Gastrocnemius medialis (tissue), 4 donors: ENCODE results near the gene KLF2. TPM values are rescaled to one million over a fixed set of nuclear protein-coding genes. Genes with fewer than 3 reads are reported as not detected.

Experiments
- ATAC-seq, 2 donors: fragments of 150-250 bp; one replicate each; pipeline ENCODE4 v1.9.1; 2016
- DNase-seq, 2 donors: peaks; one replicate each; pipeline ENCODE4 v3.0.0-alpha.2; 2019
- H3K27ac ChIP-seq, 4 donors: fragments of 200-600 bp; sonication (generic); 1 replicate in 1 of 4; 2 replicates in 3 of 4; pipeline ENCODE4 v1.5.1; 2016 to 2018; ENCODE audit warnings: mild to moderate bottlenecking in 2 of 4, moderate library complexity in 1 of 4
- H3K27me3 ChIP-seq, 3 donors: fragments of 200-600 bp; sonication (generic) in 2 of 3; 1 replicate in 1 of 3; 2 replicates in 2 of 3; pipeline versions ENCODE4 v1.5.1 to v1.6.0; 2016 to 2019; ENCODE audit warnings: mild to moderate bottlenecking in 1 of 3, moderate library complexity in 1 of 3
- H3K36me3 ChIP-seq, 2 donors: fragments of 200-600 bp; sonication (generic) in 1 of 2; one replicate each; pipeline ENCODE4 v1.5.1; 2017 to 2018
- H3K4me1 ChIP-seq, 2 donors: fragments of 200-600 bp; sonication (generic) in 1 of 2; one replicate each; pipeline ENCODE4 v1.5.1; 2016 to 2017; ENCODE audit warnings: mild to moderate bottlenecking in 2 of 2
- H3K4me3 ChIP-seq, 4 donors: fragments of 200-600 bp; sonication (generic) in 3 of 4; 1 replicate in 1 of 4; 2 replicates in 3 of 4; pipeline ENCODE4 v1.5.1; 2016 to 2019; ENCODE audit warnings: mild to moderate bottlenecking in 2 of 4
- H3K9me3 ChIP-seq, 3 donors: fragments of 200-600 bp; sonication (generic) in 2 of 3; 1 replicate in 1 of 3; 2 replicates in 2 of 3; pipeline ENCODE4 v1.5.1; 2016 to 2019
- POLR2A ChIP-seq, 2 donors: fragments of 450-650 bp; IDR thresholded peaks; one replicate each; pipeline ENCODE4 v1.6.1; 2017; ENCODE audit warnings: antibody characterized with exemption in 2 of 2, mild to moderate bottlenecking in 2 of 2, moderate library complexity in 2 of 2
- in situ Hi-C, 4 donors: fragments of 200-750 bp; cut with MboI; loops; one replicate each; pipeline versions ENCODE4 v1.15.0 to v1.8.0; 2017; ENCODE audit warnings: low sequenced_read_pairs in 4 of 4
- intact Hi-C: fragments of 100-400 bp; cut with DNase I; formaldehyde crosslinking; loops from one replicate; pipeline ENCODE4 v1.15.1; 2023; ENCODE audit warnings: low total_unique reads
- total RNA-seq, 4 donors: library from RNA; depleted of rRNA; stranded (reverse); fragments of >200 nt; gene quantifications; one replicate each; pipeline versions ENCODE4 v1.1.0 to v1.2.3, GENCODE V29; 2016
- TF ChIP-seq, protein P1 (sequence below), 5 experiments: fragments of 450-650 bp in 3 of 5; fragments of 200-600 bp in 2 of 5; sonication (generic) in 2 of 5; IDR thresholded peaks in 4 of 5; conservative IDR thresholded peaks in 1 of 5; 1 replicate in 4 of 5; 2 replicates in 1 of 5; pipeline ENCODE4 v1.5.1; 2016 to 2019; ENCODE audit warnings: antibody characterized with exemption in 5 of 5, mild to moderate bottlenecking in 3 of 5, moderate library complexity in 3 of 5

Gene KLF2
- total RNA-seq, 4 donors from 2014 or later = 6.8 to 45.6 (median 32.0) TPM

DNA sequence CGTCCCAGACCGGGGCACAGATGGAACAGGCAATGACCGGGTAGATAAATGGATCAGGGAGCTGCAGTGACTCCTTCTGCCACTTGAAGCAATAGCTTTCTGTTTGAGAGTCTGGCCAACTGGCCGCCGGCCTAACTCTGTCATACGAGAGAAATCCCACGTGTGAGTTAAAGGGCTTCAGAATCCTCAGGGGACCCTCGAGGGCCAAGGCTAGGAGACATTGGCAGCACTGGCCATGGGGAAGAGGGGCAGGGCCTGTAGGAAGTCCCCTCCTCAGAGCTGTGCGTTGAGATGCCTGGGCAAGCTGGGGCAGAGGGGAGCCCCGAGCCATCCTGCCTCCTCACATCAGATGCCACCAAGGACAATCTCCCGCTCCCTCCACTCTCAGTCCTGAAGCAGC lies 51.6 kb downstream of the KLF2 start:
- DNase-seq (no peak), ATAC-seq (no peak)
- peaks cover 0 to 34% of the 10 kb centered on the region in 2 donors for H3K36me3 ChIP-seq
- peaks cover 16 to 27% of the 10 kb centered on the region in 2 donors for H3K4me1 ChIP-seq
- in situ Hi-C loops = no loop called here
- H3K9me3 ChIP-seq = no peaks in the 10 kb centered on the region
- no peak overlapping the region for H3K4me3 ChIP-seq
- intact Hi-C loops = no loop called here
- peak overlapping the region; percentile 8 to 77 (median 66) for H3K27ac ChIP-seq
- no peaks in the 10 kb centered on the region for H3K27me3 ChIP-seq
- no peak for TF ChIP-seq POLR2A (IDR thresholded peaks at IDR 0.05)
- TF ChIP-seq, protein P1, sequence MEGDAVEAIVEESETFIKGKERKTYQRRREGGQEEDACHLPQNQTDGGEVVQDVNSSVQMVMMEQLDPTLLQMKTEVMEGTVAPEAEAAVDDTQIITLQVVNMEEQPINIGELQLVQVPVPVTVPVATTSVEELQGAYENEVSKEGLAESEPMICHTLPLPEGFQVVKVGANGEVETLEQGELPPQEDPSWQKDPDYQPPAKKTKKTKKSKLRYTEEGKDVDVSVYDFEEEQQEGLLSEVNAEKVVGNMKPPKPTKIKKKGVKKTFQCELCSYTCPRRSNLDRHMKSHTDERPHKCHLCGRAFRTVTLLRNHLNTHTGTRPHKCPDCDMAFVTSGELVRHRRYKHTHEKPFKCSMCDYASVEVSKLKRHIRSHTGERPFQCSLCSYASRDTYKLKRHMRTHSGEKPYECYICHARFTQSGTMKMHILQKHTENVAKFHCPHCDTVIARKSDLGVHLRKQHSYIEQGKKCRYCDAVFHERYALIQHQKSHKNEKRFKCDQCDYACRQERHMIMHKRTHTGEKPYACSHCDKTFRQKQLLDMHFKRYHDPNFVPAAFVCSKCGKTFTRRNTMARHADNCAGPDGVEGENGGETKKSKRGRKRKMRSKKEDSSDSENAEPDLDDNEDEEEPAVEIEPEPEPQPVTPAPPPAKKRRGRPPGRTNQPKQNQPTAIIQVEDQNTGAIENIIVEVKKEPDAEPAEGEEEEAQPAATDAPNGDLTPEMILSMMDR (IDR thresholded peaks at IDR 0.05 in 4 of 5, conservative IDR thresholded peaks at IDR 0.05 in 1 of 5) = no peak

DNA sequence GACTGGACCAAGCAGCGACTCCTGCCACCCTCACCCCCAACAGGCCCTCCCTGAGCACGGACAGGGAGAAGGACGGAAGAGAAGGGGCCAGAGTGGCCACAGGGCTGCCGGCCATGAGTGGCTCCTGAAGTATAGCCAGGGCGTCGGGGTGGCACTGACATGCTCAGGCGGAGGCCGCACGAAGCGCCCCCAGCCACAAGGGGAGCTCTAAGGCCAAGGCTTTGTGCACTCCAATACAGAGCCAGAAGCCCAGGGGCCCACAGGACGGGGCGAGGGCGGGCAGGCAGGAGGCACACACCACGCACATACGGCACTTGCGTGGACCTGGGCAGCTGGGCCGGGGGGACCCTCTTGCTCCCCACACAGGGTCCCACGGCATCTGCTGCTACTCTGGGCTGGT lies 52.0 kb downstream of the KLF2 start:
- DNase-seq = no peak

DNA sequence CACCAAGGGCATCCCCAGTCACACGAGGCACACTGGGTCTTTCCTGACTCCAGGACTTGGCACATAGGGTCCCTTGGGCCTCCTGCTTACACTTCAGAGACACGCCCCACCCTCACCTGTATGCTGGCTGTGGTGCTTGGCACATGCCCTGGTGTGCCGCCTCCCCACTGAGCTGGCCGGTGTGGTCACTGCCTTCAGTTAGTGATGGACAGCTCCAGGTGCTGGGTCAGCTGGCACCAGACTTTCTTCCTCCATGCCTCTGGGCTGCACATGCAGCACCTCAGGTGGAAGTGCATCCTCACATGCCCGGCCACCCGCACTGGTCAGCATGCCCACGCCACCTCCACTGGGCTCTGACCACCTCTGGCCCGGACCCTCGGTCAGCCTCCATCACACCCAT lies 52.9 kb downstream of the KLF2 start:
- ATAC-seq (peak; percentile 45 to 46), DNase-seq (peak; percentile 78 to 84)
- intact Hi-C loops (no loop called here), in situ Hi-C loops (no loop called here)
- peak overlapping the region; percentile 30 to 77 (median 66) for H3K27ac ChIP-seq
- no peaks in the 10 kb centered on the region for H3K27me3 ChIP-seq
- peaks cover 21 to 29% of the 10 kb centered on the region in 2 donors for H3K4me1 ChIP-seq
- TF ChIP-seq, protein P1 (IDR thresholded peaks at IDR 0.05 in 4 of 5, conservative IDR thresholded peaks at IDR 0.05 in 1 of 5) = no peak
- TF ChIP-seq POLR2A (IDR thresholded peaks at IDR 0.05) = no peak
- H3K9me3 ChIP-seq = no peaks in the 10 kb centered on the region
- H3K4me3 ChIP-seq = no peak overlapping the region
- peaks cover 0 to 34% of the 10 kb centered on the region in 2 donors for H3K36me3 ChIP-seq

More for the DNA sequence above, 52.0 kb downstream of the KLF2 start:
- ATAC-seq = no peak
- peaks cover 20 to 31% of the 10 kb centered on the region in 2 donors for H3K4me1 ChIP-seq
- H3K4me3 ChIP-seq = no peak overlapping the region
- intact Hi-C loops (no loop called here), in situ Hi-C loops (no loop called here)
- H3K9me3 ChIP-seq = no peaks in the 10 kb centered on the region
- peaks cover 0 to 34% of the 10 kb centered on the region in 2 donors for H3K36me3 ChIP-seq
- no peak for TF ChIP-seq POLR2A (IDR thresholded peaks at IDR 0.05)
- TF ChIP-seq, protein P1 (IDR thresholded peaks at IDR 0.05 in 4 of 5, conservative IDR thresholded peaks at IDR 0.05 in 1 of 5) = peak in 2 of 5 experiments; percentile 20 to 29
- peak overlapping the region; percentile 8 to 77 (median 66) for H3K27ac ChIP-seq
- no peaks in the 10 kb centered on the region for H3K27me3 ChIP-seq

Other genes with a start within 250 kb of the KLF2 start
- gene TPM4, start 248.3 kb upstream of the KLF2 start, total RNA-seq = 10 to 100 TPM; 21.8 to 62.8 (median 44.1) TPM
- gene RAB8A, start 212.9 kb upstream of the KLF2 start, total RNA-seq = 10 to 100 TPM in 1 of 4 donors, 1 to 10 TPM in 3; 8.3 to 12.1 (median 9.2) TPM
- not detected for gene HSH2D, start 181.1 kb upstream of the KLF2 start, total RNA-seq
- gene CIB3, start 151.3 kb upstream of the KLF2 start, total RNA-seq = not detected
- gene FAM32A, start 139.4 kb upstream of the KLF2 start, total RNA-seq = 10 to 100 TPM; 57.2 to 72.3 (median 63.6) TPM
- gene AP1M1, start 126.9 kb upstream of the KLF2 start, total RNA-seq = 100 to 1,000 TPM in 1 of 4 donors, 10 to 100 TPM in 3; 68.2 to 119 (median 73.5) TPM
- gene EPS15L1, start 147.1 kb downstream of the KLF2 start, total RNA-seq = 10 to 100 TPM; 52.5 to 61.7 (median 59.7) TPM
- not detected for gene CALR3, start 171.3 kb downstream of the KLF2 start, total RNA-seq
- gene C19orf44, start 171.6 kb downstream of the KLF2 start, total RNA-seq = 1 to 10 TPM; 4.1 to 7.1 (median 5.0) TPM
- 10 to 100 TPM in 2 of 4 donors, 1 to 10 TPM in 2; 7.4 to 12.1 (median 9.8) TPM for gene CHERP, start 217.6 kb downstream of the KLF2 start, total RNA-seq
- gene SLC35E1, start 247.6 kb downstream of the KLF2 start, total RNA-seq = 10 to 100 TPM; 24.1 to 60.3 (median 40.1) TPM